HEK293 (cell line): Measurements from ENCODE around the gene RPS6KA2.
A peak's percentile ranks its signal among the peaks of the same experiment; 100 is the strongest.

Source experiments
- BCL6B ChIP-seq: fragments of 450-650 bp; formaldehyde crosslinking; IDR thresholded peaks from 2 replicates; pipeline ENCODE4 v1.5.1; 2017; ENCODE audit warnings: missing biosample characterization, missing genetic modification characterization
- GFI1B ChIP-seq: fragments of 450-650 bp; formaldehyde crosslinking; IDR thresholded peaks from 2 replicates; pipeline ENCODE4 v1.5.1; 2016; ENCODE audit warnings: missing biosample characterization, missing genetic modification characterization
- HIC1 ChIP-seq: fragments of 450-650 bp; formaldehyde crosslinking; IDR thresholded peaks from 2 replicates; pipeline ENCODE4 v1.5.1; 2016; ENCODE audit warnings: missing biosample characterization, missing genetic modification characterization
- HOXD13 ChIP-seq: sonication (generic); formaldehyde crosslinking; IDR thresholded peaks from 2 replicates; pipeline ENCODE4 v1.8.0; 2022; ENCODE audit warnings: missing genetic modification reagents, borderline replicate concordance
- KLF7 ChIP-seq: fragments of 450-650 bp; formaldehyde crosslinking; IDR thresholded peaks from 2 replicates; pipeline ENCODE4 v1.5.1; 2016; ENCODE audit warnings: missing biosample characterization, missing genetic modification characterization, borderline replicate concordance
- OSR2 ChIP-seq: fragments of 450-650 bp; formaldehyde crosslinking; IDR thresholded peaks from 2 replicates; pipeline ENCODE4 v1.5.1; 2016; ENCODE audit warnings: missing biosample characterization, missing genetic modification characterization
- PRDM1 ChIP-seq: fragments of 450-650 bp; formaldehyde crosslinking; IDR thresholded peaks from 2 replicates; pipeline ENCODE4; 2016; ENCODE audit warnings: missing biosample characterization, missing genetic modification characterization
- SP2 ChIP-seq: fragments of 450-650 bp; formaldehyde crosslinking; IDR thresholded peaks from 2 replicates; pipeline ENCODE4 v1.5.1; 2016; ENCODE audit warnings: missing biosample characterization, missing genetic modification characterization
- SP3 ChIP-seq: fragments of 450-650 bp; formaldehyde crosslinking; IDR thresholded peaks from 2 replicates; pipeline ENCODE4 v1.5.1; 2016; ENCODE audit warnings: missing biosample characterization, missing genetic modification characterization
- TSHZ1 ChIP-seq: fragments of 450-650 bp; formaldehyde crosslinking; IDR thresholded peaks from 2 replicates; pipeline ENCODE4 v1.5.1; 2016; ENCODE audit warnings: missing biosample characterization, missing genetic modification characterization, borderline replicate concordance
- ZBTB1 ChIP-seq: fragments of 450-650 bp; formaldehyde crosslinking; IDR thresholded peaks from 2 replicates; pipeline ENCODE4 v1.5.1; 2016; ENCODE audit warnings: missing biosample characterization, missing genetic modification characterization
- ZBTB44 ChIP-seq: fragments of 450-650 bp; IDR thresholded peaks from 2 replicates; pipeline ENCODE4 v1.5.1; 2018; ENCODE audit warnings: missing biosample characterization, mild to moderate bottlenecking, missing genetic modification characterization
- ZBTB49 ChIP-seq: fragments of 450-650 bp; formaldehyde crosslinking; IDR thresholded peaks from 2 replicates; pipeline ENCODE4 v1.5.1; 2016; ENCODE audit warnings: missing biosample characterization, missing genetic modification characterization, low read depth
- ZFP3 ChIP-seq: fragments of 450-650 bp; formaldehyde crosslinking; IDR thresholded peaks from 2 replicates; pipeline ENCODE4 v1.5.1; 2016; ENCODE audit warnings: low read depth, missing biosample characterization, missing genetic modification characterization
- ZFP69B ChIP-seq: fragments of 450-650 bp; formaldehyde crosslinking; IDR thresholded peaks from 2 replicates; pipeline ENCODE4 v1.5.1; 2016; ENCODE audit warnings: missing biosample characterization, missing genetic modification characterization
- ZNF121 ChIP-seq: fragments of 450-650 bp; formaldehyde crosslinking; IDR thresholded peaks from 2 replicates; pipeline ENCODE4 v1.5.1; 2016; ENCODE audit warnings: missing biosample characterization, missing genetic modification characterization
- ZNF133 ChIP-seq: fragments of 450-650 bp; formaldehyde crosslinking; IDR thresholded peaks from 2 replicates; pipeline ENCODE4 v1.5.1; 2016; ENCODE audit warnings: missing biosample characterization, missing genetic modification characterization
- ZNF169 ChIP-seq: fragments of 450-650 bp; formaldehyde crosslinking; IDR thresholded peaks from 2 replicates; pipeline ENCODE4 v1.5.1; 2016; ENCODE audit warnings: missing biosample characterization, missing genetic modification characterization
- ZNF211 ChIP-seq: fragments of 450-650 bp; formaldehyde crosslinking; IDR thresholded peaks from 2 replicates; pipeline ENCODE4 v1.5.1; 2016; ENCODE audit warnings: low read depth, missing biosample characterization, missing genetic modification characterization
- ZNF24 ChIP-seq: fragments of 450-650 bp; formaldehyde crosslinking; IDR thresholded peaks from 2 replicates; pipeline ENCODE4 v1.5.1; 2016; ENCODE audit warnings: missing biosample characterization, missing genetic modification characterization
- ZNF266 ChIP-seq: fragments of 450-650 bp; formaldehyde crosslinking; IDR thresholded peaks from 2 replicates; pipeline ENCODE4 v1.5.1; 2016; ENCODE audit warnings: missing biosample characterization, missing genetic modification characterization, low read depth
- ZNF311 ChIP-seq: fragments of 450-650 bp; formaldehyde crosslinking; IDR thresholded peaks from 2 replicates; pipeline ENCODE4 v1.5.1; 2017; ENCODE audit warnings: missing biosample characterization, missing genetic modification characterization, borderline replicate concordance
- ZNF394 ChIP-seq: fragments of 450-650 bp; formaldehyde crosslinking; IDR thresholded peaks from 2 replicates; pipeline ENCODE4 v1.5.1; 2016; ENCODE audit warnings: missing biosample characterization, missing genetic modification characterization, mild to moderate bottlenecking, moderate library complexity, borderline replicate concordance
- ZNF473 ChIP-seq: fragments of 450-650 bp; formaldehyde crosslinking; IDR thresholded peaks from 2 replicates; pipeline ENCODE4 v1.5.1; 2017; ENCODE audit warnings: missing biosample characterization, missing genetic modification characterization
- ZNF76 ChIP-seq: fragments of 450-650 bp; formaldehyde crosslinking; IDR thresholded peaks from 2 replicates; pipeline ENCODE4; 2016; ENCODE audit warnings: low read depth, missing biosample characterization, missing genetic modification characterization, borderline replicate concordance
- ZNF776 ChIP-seq: fragments of 450-650 bp; formaldehyde crosslinking; IDR thresholded peaks from 2 replicates; pipeline ENCODE4 v1.5.0; 2017; ENCODE audit warnings: missing biosample characterization, missing genetic modification characterization, borderline replicate concordance
- ZNF777 ChIP-seq: fragments of 450-650 bp; formaldehyde crosslinking; IDR thresholded peaks from 2 replicates; pipeline ENCODE4 v1.5.1; 2017; ENCODE audit warnings: missing biosample characterization, missing genetic modification characterization, borderline replicate concordance
- ZNF843 ChIP-seq: fragments of 450-650 bp; formaldehyde crosslinking; IDR thresholded peaks from 2 replicates; pipeline ENCODE4 v1.5.1; 2016; ENCODE audit warnings: missing biosample characterization, missing genetic modification characterization
- ZSCAN23 ChIP-seq: fragments of 450-650 bp; formaldehyde crosslinking; IDR thresholded peaks from 2 replicates; pipeline ENCODE4 v1.5.1; 2016; ENCODE audit warnings: missing biosample characterization, missing genetic modification characterization

The RPS6KA2 gene

GRCh38 chr6:166381733-166382499 lies 245.1 kb downstream of the RPS6KA2 start (continued):
- TF ChIP-seq ZBTB44: no peak
- no peak for TF ChIP-seq OSR2 (tag by site-specific recombination)
- no peak for TF ChIP-seq ZNF311
- TF ChIP-seq SP2 (tag by site-specific recombination): peak; percentile 16; the same call in 1 of the 2 replicates
- no peak; the same call in 1 of the 2 replicates for TF ChIP-seq ZNF777 (tag by site-specific recombination)
- TF ChIP-seq ZNF394 (tag by site-specific recombination): 0 out of 2 replicates have a peak, but pooled peaks have one; percentile 10
- peak; percentile 86 for TF ChIP-seq PRDM1 (tag by site-specific recombination)
- 0 out of 2 replicates have a peak, but pooled peaks have one; percentile 8 for TF ChIP-seq ZNF121
- peak; percentile 89 for TF ChIP-seq HIC1
- TF ChIP-seq KLF7: no peak
- TF ChIP-seq ZNF266 (tag by site-specific recombination): no peak
- no peak for TF ChIP-seq BCL6B (tag by site-specific recombination)
- TF ChIP-seq ZFP69B (tag by site-specific recombination): no peak
- TF ChIP-seq TSHZ1 (tag by site-specific recombination): no peak
- TF ChIP-seq ZNF776 (tag by site-specific recombination): no peak
- TF ChIP-seq ZBTB1 (tag by site-specific recombination): no peak
- no peak for TF ChIP-seq ZNF211 (tag by site-specific recombination)
- no peak for TF ChIP-seq HOXD13 (CRISPR knock-in tag)
- no peak for TF ChIP-seq ZNF133 (tag by site-specific recombination)
- 0 out of 2 replicates have a peak, but pooled peaks have one; percentile 42 for TF ChIP-seq ZNF24 (tag by site-specific recombination)
- TF ChIP-seq ZNF843 (tag by site-specific recombination): peak; percentile 26; the same call in 1 of the 2 replicates
- TF ChIP-seq ZBTB49 (tag by site-specific recombination): no peak
- TF ChIP-seq ZNF169 (tag by site-specific recombination): no peak
- no peak for TF ChIP-seq ZSCAN23 (tag by site-specific recombination)
- no peak for TF ChIP-seq GFI1B (tag by site-specific recombination)
- 0 out of 2 replicates have a peak, but pooled peaks have one; percentile 23 for TF ChIP-seq SP3 (tag by site-specific recombination)
- TF ChIP-seq ZNF76 (tag by site-specific recombination): no peak; the same call in 1 of the 2 replicates
- no peak for TF ChIP-seq ZFP3 (tag by site-specific recombination)
- no peak for TF ChIP-seq ZNF473 (tag by site-specific recombination)
